Thoracic aorta (tissue), 2 donors: ENCODE data around the gene ZNF574. TPM values are rescaled to one million over a fixed set of nuclear protein-coding genes. Genes with fewer than 3 reads are reported as not detected.

Experiments used
- ATAC-seq: fragments of 150-250 bp; one replicate; pipeline ENCODE4 v1.8.0; 2017; ENCODE audit warnings: low read depth; ENCODE audit not compliant: insufficient number of reproducible peaks, low FRiP score
- DNase-seq: peaks from one replicate; pipeline ENCODE4 v3.0.0-alpha.2; 2020; ENCODE audit warnings: low spot score
- H3K27ac ChIP-seq, 2 donors: fragments of 200-600 bp; sonication (generic); 1 replicate in 1 of 2; 2 replicates in 1 of 2; pipeline ENCODE4 v1.5.1; 2016; ENCODE audit warnings: mild to moderate bottlenecking in 2 of 2, moderate library complexity in 2 of 2
- H3K27me3 ChIP-seq: fragments of 200-600 bp; sonication (generic); replicated peaks from 2 replicates; pipeline ENCODE4 v1.6.0; 2016; ENCODE audit warnings: mild to moderate bottlenecking; ENCODE audit not compliant: insufficient read depth
- H3K36me3 ChIP-seq: fragments of 200-600 bp; sonication (generic); one replicate; pipeline ENCODE4 v1.5.1; 2016
- H3K4me1 ChIP-seq, 2 donors: fragments of 200-600 bp; sonication (generic); 1 replicate in 1 of 2; 2 replicates in 1 of 2; pipeline versions ENCODE4 v1.5.1 to v1.6.0; 2016; ENCODE audit warnings: low read depth in 2 of 2, mild to moderate bottlenecking in 1 of 2; ENCODE audit not compliant: control insufficient read depth in 1 of 2
- H3K4me3 ChIP-seq: fragments of 200-600 bp; sonication (generic); 2 replicates; pipeline ENCODE4 v1.5.1; 2016; ENCODE audit warnings: mild to moderate bottlenecking
- H3K9me3 ChIP-seq: fragments of 200-600 bp; sonication (generic); 2 replicates; pipeline ENCODE4 v1.5.1; 2016
- CTCF ChIP-seq: fragments of 200-600 bp; sonication (generic); IDR thresholded peaks from one replicate; pipeline ENCODE4 v1.5.1; 2019; ENCODE audit warnings: antibody characterized with exemption
- total RNA-seq, 2 donors: library from RNA; depleted of rRNA; stranded (reverse); fragments of >200 nt; gene quantifications; one replicate each; pipeline versions ENCODE4 v1.1.0 to v1.2.3, GENCODE V29; 2016

Gene ZNF574
- total RNA-seq, 2 donors from 2014 or later = 20.4 to 24.2 TPM

GRCh38 chr19:42113641-42114348, 37.8 kb downstream of the ZNF574 start:
- DNase-seq (no peak), ATAC-seq (peak; percentile 72)
- Histone ChIP-seq H3K36me3 (no peaks in the 10 kb centered on the region), H3K27me3 (no peaks in the 10 kb centered on the region), H3K4me1 (peaks cover 12 to 13% of the 10 kb centered on the region in 2 donors), H3K9me3 (no peaks in the 10 kb centered on the region), H3K27ac (peak overlapping the region; percentile 5 to 48), H3K4me3 (no peak overlapping the region)
- no peak for TF ChIP-seq CTCF

- no peaks in the 10 kb centered on the region for H3K36me3 ChIP-seq
- H3K4me3 ChIP-seq = no peak overlapping the region
- no peak for DNase-seq
- H3K9me3 ChIP-seq = no peaks in the 10 kb centered on the region
- TF ChIP-seq CTCF = no peak
- H3K27me3 ChIP-seq = no peaks in the 10 kb centered on the region
- H3K4me1 ChIP-seq = peaks cover 12 to 13% of the 10 kb centered on the region in 2 donors
- no peak for ATAC-seq
- H3K27ac ChIP-seq = peak overlapping the region; percentile 5 to 48
Observed at GRCh38 chr19:42114412-42114811, 38.4 kb downstream of the ZNF574 start.

- H3K9me3 ChIP-seq = no peaks in the 10 kb centered on the region
- no peak overlapping the region for H3K4me3 ChIP-seq
- no peak for DNase-seq
- H3K4me1 ChIP-seq = peaks cover 12 to 13% of the 10 kb centered on the region in 2 donors
- no peak for TF ChIP-seq CTCF
- no peaks in the 10 kb centered on the region for H3K36me3 ChIP-seq
- H3K27me3 ChIP-seq = no peaks in the 10 kb centered on the region
- no peak for ATAC-seq
- H3K27ac ChIP-seq = no peak overlapping the region
Observed at GRCh38 chr19:42115219-42115618, 39.3 kb downstream of the ZNF574 start.

GRCh38 chr19:42115705-42116104, 39.7 kb downstream of the ZNF574 start:
- no peaks in the 10 kb centered on the region for H3K27me3 ChIP-seq
- TF ChIP-seq CTCF = no peak
- peaks cover 12 to 13% of the 10 kb centered on the region in 2 donors for H3K4me1 ChIP-seq
- H3K27ac ChIP-seq = no peak overlapping the region
- H3K36me3 ChIP-seq = no peaks in the 10 kb centered on the region
- no peak for ATAC-seq
- no peak for DNase-seq
- no peaks in the 10 kb centered on the region for H3K9me3 ChIP-seq
- H3K4me3 ChIP-seq = no peak overlapping the region

GRCh38 chr19:42116308-42117075, 40.5 kb downstream of the ZNF574 start:
- TF ChIP-seq CTCF = no peak
- no peak for ATAC-seq
- H3K27me3 ChIP-seq = no peaks in the 10 kb centered on the region

More at GRCh38 chr19:42116308-42117075, 40.5 kb downstream of the ZNF574 start:
- Histone ChIP-seq H3K4me1 (peaks cover 12 to 13% of the 10 kb centered on the region in 2 donors), H3K4me3 (no peak overlapping the region), H3K36me3 (no peaks in the 10 kb centered on the region), H3K27ac (no peak overlapping the region), H3K9me3 (no peaks in the 10 kb centered on the region)
- no peak for DNase-seq
